Dendritic cell treated with granulocyte-macrophage colony-stimulating factor and Interleukin-4, amounts not matched to agents 40 ng/mL and 50 ng/mL, for 4 days (primary cell): ENCODE measurements around the gene ATF6B.
"Not testable (repeated sequence)": the region's sequence is repeated elsewhere in the genome, so short reads cannot be mapped to it uniquely, and the experiment has no call there.

Source experiments
- H3K27ac Mint-ChIP-seq: one replicate; pipeline ENCODE4 v1.8.0; 2022; ENCODE audit warnings: mild to moderate bottlenecking, mixed read lengths
- H3K27me3 Mint-ChIP-seq: one replicate; pipeline ENCODE4 v1.8.0; 2022; ENCODE audit warnings: mild to moderate bottlenecking, mixed read lengths
- H3K36me3 Mint-ChIP-seq: one replicate; pipeline ENCODE4 v1.8.0; 2022; ENCODE audit warnings: low read depth, mixed read lengths
- H3K4me1 Mint-ChIP-seq: one replicate; pipeline ENCODE4 v1.8.0; 2022; ENCODE audit warnings: low read depth, mixed read lengths
- H3K4me3 Mint-ChIP-seq: one replicate; pipeline ENCODE4 v1.8.0; 2022; ENCODE audit warnings: mild to moderate bottlenecking, moderate library complexity, mixed read lengths
- H3K9me3 Mint-ChIP-seq: one replicate; pipeline ENCODE4 v1.8.0; 2022; ENCODE audit warnings: mixed read lengths
- intact Hi-C: fragments of 100-400 bp; cut with micrococcal nuclease; formaldehyde crosslinking; loops from one replicate; pipeline ENCODE4 v1.15.0; 2022

The ATF6B gene

DNA sequence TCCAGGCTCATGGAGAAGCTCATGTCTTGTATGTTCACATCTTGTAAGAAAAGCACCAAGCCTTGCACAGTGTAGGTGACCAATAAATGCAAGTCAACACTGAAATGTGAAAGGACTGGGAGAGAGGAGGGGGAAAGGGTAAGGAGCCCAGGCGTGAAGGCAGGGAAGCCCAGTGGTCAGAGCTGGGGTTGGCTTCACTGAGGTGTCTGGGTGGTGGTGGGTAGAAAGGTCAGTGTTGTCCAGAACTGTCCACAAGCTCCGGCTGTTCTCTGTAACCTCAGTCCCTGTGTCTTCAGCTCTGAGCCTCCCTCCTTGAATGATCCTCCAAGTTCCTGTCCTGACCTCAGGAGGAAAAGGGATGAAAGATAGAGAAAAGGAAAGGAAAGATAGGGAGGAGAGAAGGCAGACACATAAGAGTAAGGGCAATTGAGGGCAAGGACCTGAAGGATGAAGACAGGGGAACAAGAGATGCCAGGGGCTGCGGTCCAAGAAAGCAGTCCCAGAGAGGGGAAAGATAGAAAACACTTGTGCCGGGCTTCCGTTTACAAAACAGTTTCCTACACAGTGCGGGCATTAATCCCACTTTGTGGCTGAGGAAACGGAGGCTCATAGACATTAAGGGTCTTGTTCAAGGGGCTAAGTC, 16.5 kb downstream of the ATF6B start:
- no peaks in the 10 kb centered on the region for H3K9me3 Mint-ChIP-seq
- peaks cover 57% of the 10 kb centered on the region for H3K36me3 Mint-ChIP-seq
- no peak overlapping the region for H3K27ac Mint-ChIP-seq
- peaks cover 74% of the 10 kb centered on the region for H3K4me1 Mint-ChIP-seq
- intact Hi-C loops, result no loop called here
- peaks cover 40% of the 10 kb centered on the region for H3K27me3 Mint-ChIP-seq
- no peak overlapping the region for H3K4me3 Mint-ChIP-seq

DNA sequence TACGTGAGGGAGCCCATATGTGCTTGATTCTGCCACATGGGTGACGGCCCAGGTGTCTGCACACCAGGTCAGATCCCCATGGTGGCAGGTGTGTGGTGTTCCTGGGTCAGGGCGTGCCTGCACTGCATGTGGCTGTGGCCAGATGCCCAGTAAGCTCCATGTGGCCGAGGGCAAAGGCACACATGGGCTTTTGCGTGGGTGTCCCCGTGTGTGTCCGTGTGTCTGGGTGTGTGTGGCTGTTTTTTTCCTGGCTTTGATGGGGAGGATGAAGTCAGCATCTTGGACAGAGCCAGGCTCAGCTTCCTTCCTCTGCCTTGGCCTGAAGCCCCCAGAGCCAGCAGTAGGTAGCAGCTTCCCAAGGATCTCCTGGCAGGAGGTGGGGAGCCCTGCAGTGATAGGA, 17.4 kb downstream of the ATF6B start:
- intact Hi-C loops, result no loop called here
- Mint-ChIP-seq H3K4me3 (no peak overlapping the region), H3K27ac (no peak overlapping the region), H3K36me3 (peaks cover 48% of the 10 kb centered on the region), H3K9me3 (no peaks in the 10 kb centered on the region), H3K27me3 (peaks cover 48% of the 10 kb centered on the region), H3K4me1 (peaks cover 65% of the 10 kb centered on the region)

DNA sequence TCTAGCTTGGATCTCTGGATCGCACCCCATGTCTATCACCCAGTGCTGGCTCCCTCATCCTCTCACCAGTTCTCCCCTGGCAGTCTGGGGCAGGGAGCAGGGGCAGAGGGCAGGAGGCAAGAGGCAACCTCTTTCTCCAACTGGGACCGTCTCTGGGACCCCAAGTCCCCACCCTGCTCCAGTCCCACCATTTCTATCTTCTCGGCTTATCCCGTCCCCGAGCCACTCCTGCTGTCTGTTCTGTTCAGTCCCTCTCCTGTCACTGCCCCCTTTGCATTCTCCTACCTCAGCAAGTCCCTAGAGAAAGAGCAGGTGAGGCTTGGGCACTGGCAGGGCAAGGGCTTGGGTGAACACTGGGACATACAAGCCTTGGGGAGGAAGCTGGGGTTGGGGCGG, 18.3 kb downstream of the ATF6B start:
- Mint-ChIP-seq H3K4me3 (no peak overlapping the region), H3K9me3 (no peaks in the 10 kb centered on the region), H3K27ac (peak overlapping the region; percentile 4), H3K27me3 (peaks cover 52% of the 10 kb centered on the region), H3K4me1 (peaks cover 56% of the 10 kb centered on the region), H3K36me3 (peaks cover 39% of the 10 kb centered on the region)
- intact Hi-C loops, result no loop called here

DNA sequence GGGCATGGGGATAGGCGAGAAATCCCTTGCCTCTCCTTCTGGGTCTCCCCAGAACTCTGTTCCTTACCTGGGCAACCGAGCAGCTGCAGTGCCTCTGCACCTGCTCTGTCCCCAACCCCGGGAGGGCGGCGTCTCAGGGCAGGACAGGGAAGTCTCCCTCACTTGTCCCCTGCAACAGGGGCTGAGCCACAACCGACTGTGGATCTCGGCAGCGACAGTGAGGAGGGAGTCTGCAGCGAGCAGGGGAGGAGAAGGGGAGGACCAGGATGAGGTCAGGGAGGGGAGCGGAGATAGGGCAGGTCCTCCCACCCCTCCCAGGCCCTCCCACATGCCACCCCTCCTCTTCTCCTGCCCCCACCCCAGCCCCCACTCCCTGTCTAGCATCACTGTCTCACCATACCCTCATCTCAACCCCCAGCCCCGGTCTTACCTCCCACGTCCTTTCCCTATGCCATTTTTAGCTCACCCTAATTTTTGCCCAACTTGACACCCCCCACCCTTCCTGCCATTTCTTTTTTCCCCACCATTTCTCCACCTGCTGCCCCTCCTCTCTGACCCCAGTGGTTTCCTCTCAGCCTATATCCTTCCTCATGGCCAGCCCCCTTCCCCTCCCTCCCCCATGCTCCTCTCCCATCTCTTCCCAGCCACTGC, 18.8 kb downstream of the ATF6B start, which contains the start of gene TNXB:
TNXB (minus strand) TSS at position 225 of the 651 bp plus-strand sequence. CDS start 11,140 bp downstream, outside the sequence.
- intact Hi-C loops, result no loop called here
- peak within 1 kb of the TSS; percentile 47 for H3K27ac Mint-ChIP-seq
- H3K9me3 Mint-ChIP-seq, result no peaks in the 10 kb centered on the region
- peaks cover 57% of the 10 kb centered on the region for H3K27me3 Mint-ChIP-seq
- no peak within 1 kb of the TSS for H3K4me3 Mint-ChIP-seq
- peaks cover 34% of the 10 kb centered on the region for H3K36me3 Mint-ChIP-seq
- H3K4me1 Mint-ChIP-seq, result peaks cover 51% of the 10 kb centered on the region

DNA sequence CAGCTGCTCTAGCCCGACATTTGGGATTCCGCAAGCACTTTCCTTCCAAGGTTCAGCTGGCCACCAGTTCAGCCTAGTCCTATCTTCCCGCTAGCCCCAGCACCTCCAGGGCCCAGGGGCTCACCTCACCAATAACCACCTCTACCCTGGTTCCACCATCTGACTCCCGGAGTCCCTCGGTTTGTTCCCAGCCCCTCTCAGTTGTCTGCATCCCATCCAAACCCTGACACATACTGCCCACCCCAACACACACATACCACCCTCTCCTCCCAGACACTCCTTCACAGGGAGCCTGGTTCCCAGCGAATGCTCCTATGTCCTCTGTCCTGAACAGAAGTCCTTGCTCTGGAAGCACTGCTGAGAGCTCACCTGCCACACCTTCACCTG, 19.3 kb downstream of the ATF6B start:
- intact Hi-C loops, result no loop called here
- Mint-ChIP-seq H3K27ac (peak overlapping the region; percentile 47), H3K4me1 (peaks cover 47% of the 10 kb centered on the region), H3K27me3 (peaks cover 59% of the 10 kb centered on the region), H3K4me3 (no peak overlapping the region), H3K36me3 (peaks cover 30% of the 10 kb centered on the region), H3K9me3 (no peaks in the 10 kb centered on the region)

DNA sequence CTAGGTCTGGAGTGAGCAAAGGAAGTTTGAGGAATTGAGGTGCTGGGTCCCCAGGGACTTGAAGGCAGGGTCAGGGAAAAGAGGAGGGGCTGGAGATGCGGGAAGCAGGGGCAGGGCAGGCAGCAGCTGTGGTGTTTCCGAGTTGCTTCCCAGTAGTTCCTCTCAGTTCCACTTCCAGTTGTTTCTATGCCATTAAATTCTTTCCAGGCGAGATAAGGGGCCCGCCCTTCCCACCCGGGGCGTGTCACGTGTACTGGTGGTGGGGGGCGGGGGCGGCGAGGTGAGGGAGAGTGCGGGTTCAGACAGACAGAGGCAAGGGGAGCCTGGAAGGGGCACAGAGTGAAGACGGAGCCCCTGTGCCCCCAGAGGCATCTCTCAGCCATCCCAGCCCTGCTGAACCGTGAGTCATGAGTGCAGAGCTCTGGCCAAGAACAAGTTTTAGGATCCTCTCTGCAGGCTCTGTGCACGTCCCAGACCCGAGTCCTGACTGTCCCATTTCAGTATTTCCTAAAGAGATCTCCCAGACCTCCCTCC, 19.9 kb downstream of the ATF6B start:
- intact Hi-C loops, result no loop called here
- H3K36me3 Mint-ChIP-seq, result peaks cover 24% of the 10 kb centered on the region
- no peaks in the 10 kb centered on the region for H3K9me3 Mint-ChIP-seq
- H3K27me3 Mint-ChIP-seq, result peaks cover 63% of the 10 kb centered on the region
- H3K4me3 Mint-ChIP-seq, result no peak overlapping the region
- peak overlapping the region; percentile 47 for H3K27ac Mint-ChIP-seq
- peaks cover 41% of the 10 kb centered on the region for H3K4me1 Mint-ChIP-seq

DNA sequence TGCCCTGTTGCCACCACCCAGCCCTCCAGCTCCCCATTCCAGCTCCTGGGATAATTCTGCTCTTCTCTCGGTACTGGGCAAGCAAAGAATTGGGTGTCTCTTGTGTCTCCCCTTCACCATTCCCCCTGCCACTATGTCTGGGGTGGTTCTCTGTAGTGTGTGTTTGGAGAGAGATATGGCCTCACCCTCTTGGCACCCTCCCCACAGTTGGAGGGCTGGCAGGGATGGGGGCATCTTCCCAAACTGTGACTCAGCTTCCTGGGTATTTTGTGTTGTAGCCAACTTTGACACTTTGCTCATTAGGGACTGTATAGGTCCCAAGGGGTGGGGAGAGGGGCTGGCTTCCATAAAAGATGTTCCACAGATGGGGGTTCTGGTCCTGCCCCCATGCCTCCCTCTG, 20.6 kb downstream of the ATF6B start:
- H3K9me3 Mint-ChIP-seq, result no peaks in the 10 kb centered on the region
- no peak overlapping the region for H3K4me3 Mint-ChIP-seq
- peaks cover 67% of the 10 kb centered on the region for H3K27me3 Mint-ChIP-seq
- H3K27ac Mint-ChIP-seq, result no peak overlapping the region
- intact Hi-C loops, result no loop called here
- peaks cover 16% of the 10 kb centered on the region for H3K36me3 Mint-ChIP-seq
- H3K4me1 Mint-ChIP-seq, result peaks cover 34% of the 10 kb centered on the region

DNA sequence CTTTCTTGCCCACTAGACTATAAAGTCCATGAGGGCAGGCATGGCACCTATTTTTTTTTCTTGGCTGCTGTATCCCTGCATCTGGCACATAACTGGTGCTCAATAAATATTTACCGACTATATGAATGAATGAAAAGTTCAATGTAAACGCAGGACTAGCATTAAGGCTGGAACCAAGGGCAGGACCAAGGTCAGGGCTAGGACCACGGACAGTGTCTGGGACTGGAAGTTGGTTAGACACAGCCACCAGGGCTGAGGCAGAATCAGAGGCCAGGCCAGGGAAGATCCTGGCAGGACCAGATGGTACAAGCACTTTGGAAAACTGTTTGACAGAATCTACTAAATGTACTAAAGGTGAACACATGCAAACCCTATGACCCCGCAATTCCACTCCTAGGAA, 22.6 kb downstream of the ATF6B start:
- peaks cover 31% of the 10 kb centered on the region for H3K4me1 Mint-ChIP-seq
- H3K27me3 Mint-ChIP-seq, result peaks cover 72% of the 10 kb centered on the region
- no peaks in the 10 kb centered on the region for H3K9me3 Mint-ChIP-seq
- H3K36me3 Mint-ChIP-seq, result no peaks in the 10 kb centered on the region
- no peak overlapping the region for H3K27ac Mint-ChIP-seq
- intact Hi-C loops, result no loop called here
- H3K4me3 Mint-ChIP-seq, result no peak overlapping the region

DNA sequence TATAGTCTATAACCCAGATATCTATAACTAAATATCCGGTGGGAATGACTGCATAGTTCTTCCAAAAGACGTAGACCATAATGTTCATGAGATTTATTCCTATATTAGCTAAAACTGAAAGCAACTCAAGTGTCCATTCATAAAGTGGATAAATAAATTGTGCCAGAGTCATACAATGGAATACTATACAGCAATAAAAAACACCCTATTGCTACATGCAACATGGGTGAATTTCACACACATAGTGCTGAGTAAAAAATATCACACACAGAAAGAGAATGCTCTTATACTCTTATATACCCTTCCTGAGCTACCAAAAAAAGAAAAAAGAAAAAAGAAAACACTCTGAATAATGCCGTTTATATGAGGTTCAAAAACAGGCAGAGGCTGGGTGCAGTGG, 25.8 kb downstream of the ATF6B start:
- no peaks in the 10 kb centered on the region for H3K9me3 Mint-ChIP-seq
- no peak overlapping the region for H3K4me3 Mint-ChIP-seq
- intact Hi-C loops, result no loop called here
- H3K4me1 Mint-ChIP-seq, result peaks cover 2% of the 10 kb centered on the region
- H3K36me3 Mint-ChIP-seq, result no peaks in the 10 kb centered on the region
- H3K27ac Mint-ChIP-seq, result no peak overlapping the region
- H3K27me3 Mint-ChIP-seq, result peaks cover 73% of the 10 kb centered on the region

DNA sequence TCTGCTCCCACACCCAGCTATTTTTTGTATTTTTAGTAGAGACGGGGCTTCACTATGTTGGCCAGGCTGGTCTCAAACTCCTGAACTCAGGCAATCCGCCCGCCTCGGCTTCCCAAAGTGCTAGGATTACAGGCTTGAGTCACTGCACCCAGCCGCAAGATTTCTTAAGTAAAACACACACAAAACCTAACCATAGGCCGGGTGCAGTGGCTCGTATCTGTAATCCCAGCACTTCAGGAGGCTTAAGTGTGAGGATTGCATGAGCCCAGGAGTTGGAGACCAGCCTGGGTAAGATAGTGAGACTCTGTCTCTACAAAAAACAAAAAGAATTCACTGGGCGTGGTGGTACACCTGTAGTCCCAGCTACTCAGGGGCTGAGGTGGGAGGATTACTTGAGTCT, 27.8 kb downstream of the ATF6B start:
- peaks cover 79% of the 10 kb centered on the region for H3K27me3 Mint-ChIP-seq
- H3K4me1 Mint-ChIP-seq, result peaks cover 11% of the 10 kb centered on the region
- H3K4me3 Mint-ChIP-seq, H3K36me3 Mint-ChIP-seq, intact Hi-C loops, H3K9me3 Mint-ChIP-seq, H3K27ac Mint-ChIP-seq: not testable (repeated sequence)

DNA sequence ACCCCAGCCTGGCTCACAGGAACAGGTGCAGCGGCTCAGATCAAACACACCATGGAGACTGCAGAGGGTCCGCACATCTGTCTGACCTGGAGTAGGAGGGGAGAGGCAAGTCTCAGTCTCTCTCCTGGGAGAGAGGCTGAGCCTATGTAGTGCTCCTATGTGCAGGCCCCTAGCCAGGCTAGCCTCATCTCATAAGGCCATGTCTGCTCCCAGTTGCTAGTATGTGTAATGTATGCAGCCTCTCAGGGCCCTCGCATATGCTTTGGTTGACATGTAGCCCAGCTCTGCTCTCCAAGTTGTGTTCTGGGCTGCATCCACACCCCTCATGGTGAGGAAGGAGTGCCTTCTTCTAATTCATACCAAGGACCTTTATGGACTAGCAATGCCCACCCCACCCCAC, 30.7 kb downstream of the ATF6B start:
- peaks cover 79% of the 10 kb centered on the region for H3K27me3 Mint-ChIP-seq
- no peak overlapping the region for H3K4me3 Mint-ChIP-seq
- H3K27ac Mint-ChIP-seq, result no peak overlapping the region
- intact Hi-C loops, result loop anchor here (10.0 kb wide), 1 partner anchor 287 kb away; no protein-coding TSS in a partner anchor
- peaks cover 11% of the 10 kb centered on the region for H3K4me1 Mint-ChIP-seq
- no peaks in the 10 kb centered on the region for H3K9me3 Mint-ChIP-seq
- no peaks in the 10 kb centered on the region for H3K36me3 Mint-ChIP-seq

DNA sequence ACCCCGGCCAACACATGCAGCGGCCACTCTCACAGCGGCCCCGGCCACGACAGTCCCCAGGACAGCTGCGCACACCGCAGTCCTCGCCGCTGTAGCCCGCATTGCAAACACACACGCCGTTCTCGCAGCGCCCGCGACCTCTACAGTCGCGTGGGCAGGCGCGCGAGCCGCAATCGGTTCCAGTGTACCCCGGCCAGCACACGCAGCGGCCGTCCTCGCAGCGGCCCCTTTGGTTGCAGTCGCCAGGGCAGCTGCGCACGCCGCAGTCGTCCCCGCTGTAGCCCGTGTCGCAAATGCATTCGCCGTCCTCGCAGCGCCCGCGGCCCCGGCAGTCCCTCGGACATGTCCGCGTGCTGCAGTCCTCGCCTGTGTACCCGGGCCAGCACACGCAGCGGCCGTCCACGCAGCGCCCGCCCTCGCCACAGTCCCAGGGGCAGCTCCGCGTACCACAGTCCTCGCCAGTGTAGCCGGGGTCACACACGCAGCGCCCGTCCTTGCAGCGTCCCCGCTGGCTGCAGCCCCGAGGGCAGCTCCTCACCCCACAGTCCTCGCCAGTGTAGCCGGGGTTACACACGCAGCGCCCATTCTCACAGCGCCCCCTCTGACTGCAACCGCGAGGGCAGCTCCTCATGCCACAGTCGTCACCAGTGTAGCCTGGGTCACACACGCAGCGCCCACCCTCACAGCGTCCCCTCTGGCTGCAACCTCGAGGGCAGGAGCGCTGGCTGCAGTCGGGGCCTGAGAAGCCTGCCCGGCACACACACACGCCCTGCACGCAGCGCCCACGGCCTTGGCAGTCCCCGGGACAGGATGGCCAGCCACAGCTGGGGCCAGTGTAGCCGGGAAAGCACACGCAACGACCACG, 31.4 kb downstream of the ATF6B start:
- peaks cover 83% of the 10 kb centered on the region for H3K27me3 Mint-ChIP-seq
- intact Hi-C loops, result loop anchor here (10.0 kb wide), 1 partner anchor 288 kb away; no protein-coding TSS in a partner anchor
- H3K4me1 Mint-ChIP-seq, result peaks cover 11% of the 10 kb centered on the region
- no peak overlapping the region for H3K27ac Mint-ChIP-seq
- no peaks in the 10 kb centered on the region for H3K36me3 Mint-ChIP-seq
- H3K9me3 Mint-ChIP-seq, result no peaks in the 10 kb centered on the region
- no peak overlapping the region for H3K4me3 Mint-ChIP-seq

DNA sequence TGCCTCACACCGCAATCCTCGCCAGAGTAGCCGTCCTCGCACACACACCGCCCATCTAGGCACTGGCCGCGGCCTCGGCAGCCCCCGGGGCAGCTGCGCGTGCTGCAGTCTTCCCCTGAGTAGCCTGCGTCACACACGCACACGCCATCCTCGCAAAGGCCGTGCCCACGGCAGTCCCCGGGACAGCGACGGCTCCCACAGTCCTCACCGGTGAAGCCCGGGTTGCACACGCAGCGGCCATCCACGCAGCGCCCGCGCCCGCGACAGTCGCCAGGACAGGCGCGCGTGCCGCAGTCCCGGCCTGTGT, 32.0 kb downstream of the ATF6B start:
- Mint-ChIP-seq H3K27ac (no peak overlapping the region), H3K4me3 (no peak overlapping the region), H3K4me1 (peaks cover 11% of the 10 kb centered on the region), H3K9me3 (no peaks in the 10 kb centered on the region), H3K36me3 (no peaks in the 10 kb centered on the region), H3K27me3 (peaks cover 88% of the 10 kb centered on the region)
- intact Hi-C loops, result loop anchor here (10.0 kb wide), 1 partner anchor 289 kb away; no protein-coding TSS in a partner anchor
